Body of pancreas (tissue), 4 donors: ENCODE data around the gene POLR2I. TPM values are rescaled to one million over a fixed set of nuclear protein-coding genes. Genes with fewer than 3 reads are reported as not detected.

Experiments
- ATAC-seq: fragments of 150-250 bp; one replicate; pipeline ENCODE4 v1.9.1; 2016
- DNase-seq, 4 donors: peaks; one replicate each; pipeline ENCODE4 v3.0.0-alpha.2; 2019
- H3K27ac ChIP-seq, 4 donors: fragments of 200-600 bp; sonication (generic); 1 replicate in 3 of 4; 2 replicates in 1 of 4; pipeline versions ENCODE4 v1.5.1 to v1.6.1; 2016 to 2019; ENCODE audit warnings: mild to moderate bottlenecking in 1 of 4, mixed read lengths in 1 of 4, moderate library complexity in 1 of 4
- H3K27me3 ChIP-seq, 2 donors: fragments of 200-600 bp; sonication (generic); one replicate each; pipeline ENCODE4 v1.6.0; 2016; ENCODE audit warnings: mild to moderate bottlenecking in 1 of 2
- H3K36me3 ChIP-seq, 2 donors: fragments of 200-600 bp; sonication (generic); replicated peaks in 1 of 2; 2 replicates each; pipeline ENCODE4 v1.5.1; 2016; ENCODE audit warnings: low read depth in 2 of 2; ENCODE audit not compliant: insufficient read depth in 1 of 2
- H3K4me1 ChIP-seq: fragments of 200-600 bp; sonication (generic); one replicate; pipeline ENCODE4 v1.6.0; 2016
- H3K4me3 ChIP-seq, 2 donors: fragments of 200-600 bp; sonication (generic); 1 replicate in 1 of 2; 2 replicates in 1 of 2; pipeline ENCODE4 v1.5.1; 2016 to 2019
- H3K9me3 ChIP-seq, 3 donors: fragments of 200-600 bp; sonication (generic); 1 replicate in 2 of 3; 2 replicates in 1 of 3; pipeline ENCODE4 v1.5.1; 2016
- CTCF ChIP-seq, 7 experiments: fragments of 450-650 bp in 4 of 7; fragments of 200-600 bp in 3 of 7; sonication (generic) in 3 of 7; IDR thresholded peaks; one replicate each; pipeline ENCODE4 v1.5.1; 2016 to 2019; ENCODE audit warnings: antibody characterized with exemption in 7 of 7
- POLR2A ChIP-seq, 3 donors: fragments of 450-650 bp; IDR thresholded peaks; one replicate each; pipeline ENCODE4 v1.6.1; 2016; ENCODE audit warnings: antibody characterized with exemption in 3 of 3, mild to moderate bottlenecking in 2 of 3
- WGBS, 2 donors: methylation state at CpG; one replicate each; pipeline ENCODE4 v1.1.5; 2017; 5-methylcytosine and 5-hydroxymethylcytosine counted together
- intact Hi-C: fragments of 100-400 bp; cut with DNase I; formaldehyde crosslinking; loops from one replicate; pipeline ENCODE4 v1.15.1; 2023
- total RNA-seq, 2 donors: library from RNA; depleted of rRNA; stranded (reverse); fragments of >200 nt; gene quantifications; one replicate each; pipeline ENCODE4 v1.1.0, GENCODE V29; 2016

Gene POLR2I
- total RNA-seq, 2 donors from 2014 or later: 33.5 to 95.9 TPM

DNA sequence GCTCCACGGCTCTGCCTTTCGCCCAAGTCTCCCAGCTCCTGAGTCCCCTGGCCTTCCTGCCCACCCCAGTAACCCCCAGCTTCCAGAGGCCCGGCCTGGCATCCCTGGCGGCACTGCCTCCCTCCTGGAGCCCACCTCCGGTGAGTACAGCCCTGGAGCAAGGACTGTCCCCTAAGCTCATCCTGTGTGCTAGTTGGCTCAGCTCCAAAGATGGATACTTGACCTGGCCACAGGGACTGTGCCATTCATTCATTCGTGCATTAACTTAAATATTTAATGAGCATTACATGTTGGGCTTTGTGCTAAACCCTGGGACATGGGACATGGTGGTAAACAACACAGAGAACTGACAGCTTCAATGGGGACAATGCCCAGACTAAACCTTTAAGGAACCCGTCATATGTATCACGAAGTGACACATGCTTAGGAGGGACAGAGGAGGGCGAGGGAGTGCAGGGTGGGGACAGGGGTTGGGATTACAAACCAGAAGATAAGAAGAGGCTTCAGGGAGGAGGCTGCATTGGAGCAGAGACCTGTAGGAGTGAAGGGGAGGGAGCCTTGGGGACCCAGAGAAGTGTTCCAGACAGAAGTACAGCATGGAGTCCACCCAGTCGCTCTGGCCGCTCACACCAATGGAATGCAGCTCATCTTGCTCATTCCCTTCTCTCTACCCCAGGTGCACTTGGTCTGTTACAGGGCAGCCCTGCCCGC lies 10.7 kb downstream of the POLR2I start:
- H3K27ac ChIP-seq: no peak overlapping the region
- TF ChIP-seq POLR2A (IDR thresholded peaks at IDR 0.05): no peak
- ATAC-seq (no peak), DNase-seq (no peak)
- H3K4me3 ChIP-seq: no peak overlapping the region
- no peaks in the 10 kb centered on the region for H3K9me3 ChIP-seq
- no peaks in the 10 kb centered on the region for H3K36me3 ChIP-seq
- WGBS, 2 donors: 87 to 96% methylated on average over 11 to 12 of the region's 12 CpGs
- no peaks in the 10 kb centered on the region for H3K4me1 ChIP-seq
- no peaks in the 10 kb centered on the region for H3K27me3 ChIP-seq
- intact Hi-C loops: no loop called here

- no peaks in the 10 kb centered on the region for H3K4me1 ChIP-seq
- H3K36me3 ChIP-seq: no peaks in the 10 kb centered on the region
- no peaks in the 10 kb centered on the region for H3K9me3 ChIP-seq
- intact Hi-C loops: no loop called here
- DNase-seq (no peak), ATAC-seq (no peak)
- no peak overlapping the region for H3K4me3 ChIP-seq
- 88 to 89% methylated on average over 5 to 23 of the region's 24 CpGs for WGBS, 2 donors
- H3K27me3 ChIP-seq: no peaks in the 10 kb centered on the region
- H3K27ac ChIP-seq: no peak overlapping the region
- TF ChIP-seq POLR2A (IDR thresholded peaks at IDR 0.05) (no peak), CTCF (IDR thresholded peaks at IDR 0.05) (no peak)
Observed at GRCh38 chr19:36103040-36103626, 11.5 kb downstream of the POLR2I start.

DNA sequence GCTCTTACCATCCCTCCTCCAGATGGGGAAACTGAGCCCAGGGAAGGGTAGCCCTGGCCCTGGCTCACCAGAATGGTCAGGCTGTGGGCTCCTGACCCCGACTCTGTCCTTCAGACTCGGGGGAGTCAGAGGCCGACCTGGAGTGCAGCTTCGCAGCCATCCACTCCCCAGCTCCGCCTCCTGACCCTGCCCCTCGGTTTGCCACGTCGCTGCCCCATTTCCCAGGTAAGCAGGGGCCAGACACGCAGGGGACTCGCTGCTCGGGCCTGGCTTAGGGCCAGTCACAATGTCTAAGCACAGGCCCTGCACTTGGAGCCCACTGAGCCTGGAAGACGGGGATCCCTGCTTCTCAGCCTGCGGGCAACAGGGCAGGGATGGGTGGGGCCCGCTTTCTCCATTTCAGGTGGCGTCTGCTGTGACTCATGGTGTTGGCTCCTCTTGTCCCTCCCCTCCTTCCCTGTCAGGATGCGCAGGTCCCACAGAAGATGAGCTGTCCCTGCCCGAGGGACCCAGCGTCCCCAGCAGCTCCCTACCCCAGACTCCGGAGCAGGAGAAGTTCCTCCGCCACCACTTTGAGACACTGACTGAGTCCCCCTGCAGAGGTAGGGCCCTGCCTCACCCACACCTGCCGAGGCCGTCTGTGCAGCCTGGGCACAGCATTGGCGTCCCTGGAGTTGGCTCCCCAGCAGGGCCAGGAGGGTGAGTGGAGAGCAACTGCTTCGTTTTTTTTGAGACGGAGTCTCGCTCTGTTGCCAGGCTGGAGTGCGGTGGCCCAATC lies 12.9 kb downstream of the POLR2I start:
- intact Hi-C loops: no loop called here
- Histone ChIP-seq H3K27me3 (no peaks in the 10 kb centered on the region), H3K4me3 (no peak overlapping the region), H3K4me1 (no peaks in the 10 kb centered on the region), H3K36me3 (no peaks in the 10 kb centered on the region), H3K27ac (no peak overlapping the region), H3K9me3 (no peaks in the 10 kb centered on the region)
- 85 to 87% methylated on average over 18 to 27 of the region's 27 CpGs for WGBS, 2 donors
- DNase-seq (no peak), ATAC-seq (no peak)
- TF ChIP-seq CTCF (IDR thresholded peaks at IDR 0.05) (no peak), POLR2A (IDR thresholded peaks at IDR 0.05) (no peak)

GRCh38 chr19:36100476-36100875 lies 14.2 kb downstream of the POLR2I start:
- ATAC-seq: no peak
- TF ChIP-seq CTCF (IDR thresholded peaks at IDR 0.05) (no peak), POLR2A (IDR thresholded peaks at IDR 0.05) (no peak)
- no peak for DNase-seq
- Histone ChIP-seq H3K27me3 (no peaks in the 10 kb centered on the region), H3K4me3 (no peak overlapping the region), H3K9me3 (no peaks in the 10 kb centered on the region), H3K4me1 (no peaks in the 10 kb centered on the region), H3K36me3 (no peaks in the 10 kb centered on the region), H3K27ac (no peak overlapping the region)
- intact Hi-C loops: no loop called here
- WGBS, 2 donors: 76 to 77% methylated on average over 3 to 5 of the region's 5 CpGs

DNA sequence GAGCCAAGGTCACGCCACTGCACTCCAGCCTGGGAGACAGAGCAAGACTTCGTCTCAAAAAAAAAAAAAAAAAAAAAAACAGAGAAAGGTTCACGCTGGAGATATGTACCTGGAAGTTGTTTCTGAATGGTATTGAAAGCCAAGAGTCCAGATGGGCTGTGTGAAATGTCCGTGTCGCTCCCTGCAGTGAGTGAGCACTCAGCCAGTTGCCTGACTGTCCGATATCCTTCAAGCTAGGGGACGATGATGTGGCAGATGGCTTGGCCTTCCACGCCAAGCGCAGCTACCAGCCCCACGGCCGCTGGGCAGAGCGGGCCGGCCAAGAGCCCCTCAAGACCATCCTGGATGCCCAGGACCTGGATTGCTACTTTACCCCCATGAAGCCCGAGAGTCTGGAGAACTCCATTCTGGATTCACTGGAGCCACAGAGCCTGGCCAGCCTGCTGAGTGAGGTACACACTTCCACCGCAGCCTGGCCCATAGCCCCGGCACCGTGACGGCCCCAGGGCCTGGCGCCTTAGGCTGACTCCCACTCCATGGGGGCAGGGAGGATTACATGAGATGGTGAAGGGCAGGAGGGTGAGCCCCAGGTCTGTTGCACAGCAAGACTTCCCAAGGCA lies 15.4 kb downstream of the POLR2I start:
- TF ChIP-seq POLR2A (IDR thresholded peaks at IDR 0.05) (no peak), CTCF (IDR thresholded peaks at IDR 0.05) (no peak)
- Histone ChIP-seq H3K27ac (no peak overlapping the region), H3K9me3 (no peaks in the 10 kb centered on the region), H3K4me3 (no peak overlapping the region), H3K4me1 (no peaks in the 10 kb centered on the region), H3K27me3 (no peaks in the 10 kb centered on the region), H3K36me3 (no peaks in the 10 kb centered on the region)
- intact Hi-C loops: no loop called here
- 75 to 85% methylated on average over 8 to 19 of the region's 19 CpGs for WGBS, 2 donors
- ATAC-seq: no peak
- no peak for DNase-seq
